GM06990 (cell line): ENCODE measurements around the gene TLE1.

ENCODE experiments used
- DNase-seq: peaks from one replicate; pipeline ENCODE4 v3.0.0-alpha.2; 2011; ENCODE audit not compliant: insufficient read length; ENCODE audit errors: extremely low read depth
- H3K27me3 ChIP-seq: replicated peaks from 2 replicates; pipeline ENCODE4 v1.6.0; 2011; ENCODE audit warnings: low read length; ENCODE audit not compliant: control insufficient read depth, insufficient read depth
- H3K36me3 ChIP-seq: 2 replicates; pipeline ENCODE4 v1.5.1; 2011; ENCODE audit warnings: low read length; ENCODE audit not compliant: control insufficient read depth, insufficient read depth
- H3K4me3 ChIP-seq: replicated peaks from 2 replicates; pipeline ENCODE4 v1.5.1; 2011; ENCODE audit warnings: low read depth, mild to moderate bottlenecking, control low read depth, low read length
- TF ChIP-seq, protein P1 (sequence below): IDR thresholded peaks from 2 replicates; pipeline ENCODE4 v1.5.1; 2011; ENCODE audit warnings: low read length, control low read depth, mild to moderate bottlenecking, inconsistent platforms; ENCODE audit not compliant: insufficient read depth, poor library complexity, severe bottlenecking

TLE1 gene

GRCh38 chr9:81665322-81665871, 23.9 kb downstream of the TLE1 start:
- H3K4me3 ChIP-seq, result no peak overlapping the region
- no peaks in the 10 kb centered on the region for H3K27me3 ChIP-seq
- TF ChIP-seq, protein P1, sequence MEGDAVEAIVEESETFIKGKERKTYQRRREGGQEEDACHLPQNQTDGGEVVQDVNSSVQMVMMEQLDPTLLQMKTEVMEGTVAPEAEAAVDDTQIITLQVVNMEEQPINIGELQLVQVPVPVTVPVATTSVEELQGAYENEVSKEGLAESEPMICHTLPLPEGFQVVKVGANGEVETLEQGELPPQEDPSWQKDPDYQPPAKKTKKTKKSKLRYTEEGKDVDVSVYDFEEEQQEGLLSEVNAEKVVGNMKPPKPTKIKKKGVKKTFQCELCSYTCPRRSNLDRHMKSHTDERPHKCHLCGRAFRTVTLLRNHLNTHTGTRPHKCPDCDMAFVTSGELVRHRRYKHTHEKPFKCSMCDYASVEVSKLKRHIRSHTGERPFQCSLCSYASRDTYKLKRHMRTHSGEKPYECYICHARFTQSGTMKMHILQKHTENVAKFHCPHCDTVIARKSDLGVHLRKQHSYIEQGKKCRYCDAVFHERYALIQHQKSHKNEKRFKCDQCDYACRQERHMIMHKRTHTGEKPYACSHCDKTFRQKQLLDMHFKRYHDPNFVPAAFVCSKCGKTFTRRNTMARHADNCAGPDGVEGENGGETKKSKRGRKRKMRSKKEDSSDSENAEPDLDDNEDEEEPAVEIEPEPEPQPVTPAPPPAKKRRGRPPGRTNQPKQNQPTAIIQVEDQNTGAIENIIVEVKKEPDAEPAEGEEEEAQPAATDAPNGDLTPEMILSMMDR, result no peak
- no peak for DNase-seq
- H3K36me3 ChIP-seq, result no peaks in the 10 kb centered on the region

DNA sequence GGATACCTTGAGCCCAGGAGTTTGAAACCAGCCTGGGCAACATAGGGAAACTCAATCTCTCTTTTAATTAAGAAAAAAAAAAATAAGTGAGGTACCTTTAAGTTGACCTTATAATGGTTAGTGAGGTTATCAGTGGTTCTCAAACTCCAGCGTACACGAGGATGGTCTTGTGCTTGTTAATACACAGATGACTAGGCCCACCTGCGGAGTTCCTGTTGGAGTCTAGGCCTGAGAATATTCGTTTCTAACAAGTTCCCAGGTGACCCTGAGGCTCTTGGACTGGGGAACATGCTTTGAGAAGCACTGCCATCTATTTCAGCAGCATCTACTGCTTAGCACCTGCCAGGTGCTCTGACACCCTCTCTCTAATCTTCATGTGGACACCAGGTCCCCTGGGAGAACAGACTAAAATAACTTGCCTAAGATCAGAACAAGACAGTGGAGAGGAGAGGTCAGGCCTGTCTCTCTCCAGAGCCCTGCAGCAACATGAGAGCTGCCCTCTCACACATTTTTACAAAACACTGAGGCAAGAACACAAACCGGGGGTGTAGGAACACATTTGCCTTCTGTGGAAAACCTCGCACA, 24.6 kb downstream of the TLE1 start:
- no peak for DNase-seq
- Histone ChIP-seq H3K4me3 (no peak overlapping the region), H3K36me3 (no peaks in the 10 kb centered on the region), H3K27me3 (no peaks in the 10 kb centered on the region)
- TF ChIP-seq, protein P1, result no peak

DNA sequence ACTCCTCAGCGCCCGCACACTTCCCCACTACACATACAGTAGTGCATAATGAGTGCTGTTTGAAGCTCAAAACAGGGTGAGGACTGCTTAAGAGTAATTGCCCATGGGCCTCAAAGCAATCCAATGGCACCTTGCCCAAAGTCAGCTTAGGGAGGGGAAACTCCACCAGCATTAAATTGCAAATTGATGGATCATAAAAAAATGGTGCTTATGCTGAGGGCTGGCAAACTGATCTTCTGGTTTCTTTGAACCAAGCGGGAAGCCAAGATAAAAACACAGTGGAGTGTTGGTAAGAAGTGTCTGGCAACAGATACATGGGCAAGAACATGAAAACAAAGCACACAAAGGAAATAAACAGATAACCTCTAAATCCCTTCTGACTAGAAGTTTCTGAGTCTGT, 28.0 kb downstream of the TLE1 start:
- H3K27me3 ChIP-seq, result no peaks in the 10 kb centered on the region
- H3K36me3 ChIP-seq, result no peaks in the 10 kb centered on the region
- TF ChIP-seq, protein P1, result no peak
- H3K4me3 ChIP-seq, result no peak overlapping the region
- DNase-seq, result no peak

DNA sequence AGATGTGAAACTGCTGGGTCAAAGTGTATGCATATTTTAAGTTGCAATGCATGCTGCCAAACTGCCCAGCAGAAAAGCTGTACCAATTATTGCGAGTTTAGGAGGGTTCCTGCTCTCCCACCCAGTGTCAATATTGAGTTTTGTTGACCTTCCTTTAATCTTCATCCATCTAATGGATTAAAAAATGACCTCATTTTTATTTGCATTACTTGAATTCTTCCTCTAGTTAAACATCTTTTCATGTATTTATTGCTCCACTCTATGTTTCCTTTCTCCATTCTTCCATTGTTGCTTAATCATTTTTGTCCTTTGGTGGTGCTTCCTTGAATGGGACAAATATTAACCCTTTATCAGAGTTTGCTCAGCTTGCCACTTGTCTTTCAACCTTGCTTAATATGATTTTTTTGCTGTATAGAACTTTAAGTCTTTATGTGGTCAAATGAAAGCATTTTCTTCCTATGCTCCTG, 32.4 kb downstream of the TLE1 start:
- Histone ChIP-seq H3K36me3 (no peaks in the 10 kb centered on the region), H3K4me3 (no peak overlapping the region), H3K27me3 (no peaks in the 10 kb centered on the region)
- DNase-seq, result no peak
- TF ChIP-seq, protein P1, result no peak

- no peak for DNase-seq
- H3K36me3 ChIP-seq, result no peaks in the 10 kb centered on the region
Measured at GRCh38 chr9:81656004-81656403, 33.3 kb downstream of the TLE1 start.

More at GRCh38 chr9:81656004-81656403, 33.3 kb downstream of the TLE1 start:
- TF ChIP-seq, protein P1, result no peak
- Histone ChIP-seq H3K27me3 (no peaks in the 10 kb centered on the region), H3K4me3 (no peak overlapping the region)
